GM12878 (cell line): ENCODE data around the gene LTN1. TPM values are rescaled to one million over a fixed set of nuclear protein-coding genes. Genes with fewer than 3 reads are reported as not detected.

Source experiments
- ATAC-seq: fragments of 200-7000 bp; cut with Tn5 transposase; 3 replicates; pipeline ENCODE4 v1.9.1; 2020; ENCODE audit warnings: mild to moderate bottlenecking, moderate library complexity
- BruUV-seq: library from RNA; stranded (reverse); fragments of 400-500 nt; replicated peaks from 2 replicates; lab custom pipeline; 2021; lab: Mats Ljungman, UMichigan
- CTCF ChIA-PET: fragments of 300-600 bp; sonication (Branson Sonifier 250); formaldehyde crosslinking; extraction: SDS; loops from one replicate; lab custom pipeline; 2021; ENCODE audit warnings: inconsistent platforms; lab: Yijun Ruan, JAX
- POLR2A ChIA-PET: fragments of 350-600 bp; formaldehyde crosslinking; extraction: SDS; loops from one replicate; lab custom pipeline; 2021; ENCODE audit warnings: inconsistent platforms; lab: Charles Lee
- RAD21 ChIA-PET: fragments of 300-600 bp; sonication (Branson Sonifier 250); formaldehyde crosslinking; loops from one replicate; lab custom pipeline; 2023; ENCODE audit warnings: antibody characterized with exemption; ENCODE audit not compliant: unreplicated experiment; lab: Charles Lee
- SMC1A ChIA-PET: fragments of 300-600 bp; sonication (Branson Sonifier 250); formaldehyde crosslinking; loops from one replicate; lab custom pipeline; 2023; ENCODE audit not compliant: unreplicated experiment, uncharacterized antibody; lab: Charles Lee
- DNase-seq: peaks from one replicate; pipeline ENCODE4 v3.0.0-alpha.2; 2011; ENCODE audit warnings: low read depth, low spot score
- FAIRE-seq: peaks from 3 replicates; lab custom pipeline; 2011; peaks lifted over from hg19 to GRCh38; lab: Jason Lieb, UNC
- H2AFZ ChIP-seq: 2 replicates; pipeline ENCODE4 v1.6.0; 2011; ENCODE audit warnings: low read depth, low read length, control low read depth; ENCODE audit not compliant: control insufficient read depth
- H3K27ac ChIP-seq: 2 replicates; pipeline ENCODE4 v1.5.1; 2011; ENCODE audit warnings: control low read depth; ENCODE audit not compliant: control insufficient read depth, insufficient read depth
- H3K27me3 ChIP-seq, 2 experiments: replicated peaks in 1 of 2; 2 replicates each; pipeline versions ENCODE4 v1.6.0 to v1.6.1; 2011; ENCODE audit warnings: low read length in 1 of 2; ENCODE audit not compliant: control insufficient read depth in 2 of 2, insufficient read depth in 2 of 2
- H3K36me3 ChIP-seq, 2 experiments: 2 replicates each; pipeline ENCODE4 v1.5.1; 2011; ENCODE audit warnings: low read length in 1 of 2; ENCODE audit not compliant: control insufficient read depth in 2 of 2, insufficient read depth in 2 of 2
- H3K4me1 ChIP-seq: 2 replicates; pipeline ENCODE4 v1.6.1; 2011; ENCODE audit warnings: mild to moderate bottlenecking, low read length, moderate library complexity, mixed read lengths; ENCODE audit not compliant: control insufficient read depth, insufficient read depth
- H3K4me2 ChIP-seq: 2 replicates; pipeline ENCODE4 v1.6.0; 2011; ENCODE audit warnings: control low read depth; ENCODE audit not compliant: control insufficient read depth, insufficient read depth
- H3K4me3 ChIP-seq: fragments of 200-600 bp; sonication (generic); 2 replicates; pipeline ENCODE4 v1.5.1; 2016
- H3K79me2 ChIP-seq: 2 replicates; pipeline ENCODE4 v1.6.0; 2011; ENCODE audit warnings: low read length; ENCODE audit not compliant: control insufficient read depth, insufficient read depth
- H3K9ac ChIP-seq: 2 replicates; pipeline ENCODE4 v1.8.0; 2011; ENCODE audit warnings: low read length, control low read depth, mixed read lengths; ENCODE audit not compliant: control insufficient read depth, insufficient read depth
- H3K9me3 ChIP-seq: replicated peaks from 3 replicates; pipeline ENCODE4 v1.5.1; 2011; ENCODE audit warnings: mild to moderate bottlenecking, low read length; ENCODE audit not compliant: control insufficient read depth, insufficient read depth
- H4K20me1 ChIP-seq: 2 replicates; pipeline ENCODE4 v1.6.0; 2011; ENCODE audit not compliant: control insufficient read depth, insufficient read depth
- ETV6 ChIP-seq, 2 experiments: fragments of 450-650 bp in 1 of 2; IDR thresholded peaks in 1 of 2; conservative IDR thresholded peaks in 1 of 2; 2 replicates each; pipeline ENCODE4 v1.6.1; 2014; ENCODE audit warnings: antibody characterized with exemption in 1 of 2, borderline replicate concordance in 1 of 2, low read depth in 1 of 2, mild to moderate bottlenecking in 1 of 2, moderate library complexity in 1 of 2
- IRF4 ChIP-seq: IDR thresholded peaks from 2 replicates; pipeline ENCODE4 v1.6.1; 2011; ENCODE audit warnings: low read depth, low read length
- POLR2AphosphoS5 ChIP-seq: IDR thresholded peaks from 2 replicates; pipeline ENCODE4 v1.6.1; 2011; ENCODE audit warnings: mild to moderate bottlenecking, low read length, inconsistent platforms
- WGBS: methylation state at CpG from one replicate; pipeline ENCODE4 v1.1.6; 2016; ENCODE audit warnings: low lambda C conversion rate; ENCODE audit not compliant: insufficient replicate concordance, insufficient coverage; ENCODE audit errors: missing lambda C conversion rate; 5-methylcytosine and 5-hydroxymethylcytosine counted together
- in situ Hi-C: fragments of 300-500 bp; cut with MboI; formaldehyde crosslinking; loops from 9 replicates; pipeline ENCODE4 v1.14.3; 2018; ENCODE audit warnings: mixed read lengths
- intact Hi-C: fragments of 100-400 bp; cut with micrococcal nuclease; formaldehyde crosslinking; loops from one replicate; pipeline ENCODE4 v1.14.2; 2022; ENCODE audit not compliant: unreplicated experiment
- polyA plus RNA-seq, 11 experiments: library from polyadenylated mRNA; depleted of rRNA in 4 of 11; unstranded in 6 of 11; stranded (reverse) in 5 of 11; fragments of >200 nt; fragmentation: Nextera tagmentation in 4 of 11; fragmentation: Illumina TruSeq in 1 of 11; extraction: Ambion mirVana in 4 of 11; extraction: Trizol in 1 of 11; gene quantifications; 1 replicate in 1 of 11; 2 replicates in 10 of 11; pipeline versions ENCODE4 v1.2.1 to v1.2.3, GENCODE V29; 2011 to 2016; ENCODE audit warnings: inconsistent platforms in 2 of 11, missing spikeins in 2 of 11, low read depth in 1 of 11
- total RNA-seq, 4 experiments: library from RNA; depleted of rRNA in 3 of 4; stranded (reverse); fragments of >200 nt in 3 of 4; fragmentation: Illumina TruSeq in 1 of 4; extraction: Trizol in 1 of 4; gene quantifications; 2 replicates each; pipeline versions ENCODE4 v1.2.1 to v1.2.3, GENCODE V29; 2013 to 2021

The LTN1 gene
- total and polyA plus RNA-seq, 10 of the 15 experiments (the other 5 are each of a cell fraction or from before 2014, with no cell fraction given): 3.5 to 17.3 (median 12.3) TPM

GRCh38 chr21:29033301-29033700 is 40.6 kb upstream of the LTN1 start:
- POLR2A ChIA-PET: no interaction called here
- TF ChIP-seq IRF4: no peak
- TF ChIP-seq, all 136 proteins: peak for 0
- H3K9me3 ChIP-seq: no peaks in the 10 kb centered on the region; the same call in 2 of the 3 replicates
- no peak overlapping the region for H2AFZ ChIP-seq
- ChIA-PET SMC1A (interaction anchor here (0.7 to 1.1 kb wide), 3 partner anchors 9 to 16 kb away, joined by 3 to 6 read pairs (median 3); partner anchors contain the start of gene USP16), RAD21 (no interaction called here), CTCF (interaction anchor here (1.4 kb wide), 1 partner anchor 31 kb away, joined by 3 read pairs; no protein-coding TSS in a partner anchor)
- FAIRE-seq (no peak), DNase-seq (no peak), ATAC-seq (no peak)
- no peak overlapping the region for H3K4me2 ChIP-seq
- intact Hi-C loops (no loop called here), in situ Hi-C loops (no loop called here)
- BruUV-seq: no TSS peak
- H3K79me2 ChIP-seq: peaks cover 5% of the 10 kb centered on the region
- H3K27ac ChIP-seq: no peak overlapping the region
- H3K4me3 ChIP-seq: no peak overlapping the region
- WGBS: 75% methylated on average over 4 of the region's 4 CpGs
- peaks cover 5 to 44% of the 10 kb centered on the region in 2 experiments for H3K36me3 ChIP-seq
- H3K27me3 ChIP-seq: no peaks in the 10 kb centered on the region
- no peaks in the 10 kb centered on the region for H4K20me1 ChIP-seq
- no peak overlapping the region for H3K9ac ChIP-seq
- no peaks in the 10 kb centered on the region for H3K4me1 ChIP-seq

- peaks cover 28% of the 10 kb centered on the region for H3K79me2 ChIP-seq
- no peak overlapping the region for H3K4me3 ChIP-seq
- intact Hi-C loops: no loop called here
- no TSS peak for BruUV-seq
- ChIA-PET SMC1A (no interaction called here), CTCF (no interaction called here), POLR2A (interaction anchor here (0.6 kb wide), 1 partner anchor 12 kb away, joined by 4 read pairs; the partner anchor contains the start of gene RWDD2B), RAD21 (no interaction called here)
- no peak for DNase-seq
- no peaks in the 10 kb centered on the region for H3K27me3 ChIP-seq
- no peak overlapping the region for H3K9ac ChIP-seq
- no peak overlapping the region for H2AFZ ChIP-seq
- H3K4me2 ChIP-seq: no peak overlapping the region
- peaks cover 5 to 33% of the 10 kb centered on the region in 2 experiments for H3K36me3 ChIP-seq
- WGBS: 100% methylated on average over 1 of the region's 1 CpG
- H3K27ac ChIP-seq: no peak overlapping the region
- no peak for FAIRE-seq
- no peaks in the 10 kb centered on the region; the same call in 2 of the 3 replicates for H3K9me3 ChIP-seq
- TF ChIP-seq ETV6 (conservative IDR thresholded peaks at IDR 0.05 in 1 of 2, IDR thresholded peaks at IDR 0.05 in 1 of 2; ENCODE audit: borderline replicate concordance in 1 of 2, low read depth in 1 of 2) (no peak), POLR2AphosphoS5 (0 out of 2 replicates have a peak, but pooled peaks have one; percentile 37)
- no peaks in the 10 kb centered on the region for H3K4me1 ChIP-seq
- ATAC-seq: no peak
- no peaks in the 10 kb centered on the region for H4K20me1 ChIP-seq
- in situ Hi-C loops: no loop called here
Measured at GRCh38 chr21:29030909-29031308, 38.2 kb upstream of the LTN1 start.
